SU-DHL-6 (cell line): ENCODE data around the gene TMEM97.

Source experiments
- H2AFZ ChIP-seq: fragments of 200-600 bp; sonication (generic); 2 replicates; pipeline ENCODE4 v1.6.1; 2014; ENCODE audit warnings: low read depth, mild to moderate bottlenecking, moderate library complexity, mixed read lengths, antibody characterized with exemption, low read length; ENCODE audit not compliant: severe bottlenecking
- H3F3A ChIP-seq: fragments of 200-600 bp; shearing (Covaris generic); 2 replicates; pipeline ENCODE4 v1.6.0; 2016; ENCODE audit warnings: antibody characterized with exemption, mild to moderate bottlenecking; ENCODE audit not compliant: insufficient read depth
- H3K27ac ChIP-seq: fragments of 200-600 bp; sonication (generic); 2 replicates; pipeline ENCODE4 v1.5.1; 2016; ENCODE audit warnings: low read depth, mild to moderate bottlenecking, low read length, moderate library complexity, mixed read lengths
- H3K27me3 ChIP-seq: fragments of 200-600 bp; sonication (generic), shearing (Covaris generic); 2 replicates; pipeline ENCODE4 v1.6.0; 2014; ENCODE audit warnings: mild to moderate bottlenecking, low read length
- H3K36me3 ChIP-seq: fragments of 200-600 bp; sonication (generic); 2 replicates; pipeline ENCODE4 v1.6.1; 2014; ENCODE audit warnings: mild to moderate bottlenecking, low read length, mixed read lengths
- H3K4me2 ChIP-seq: fragments of 300-600, 200-600 bp; shearing (Covaris generic), sonication (generic); 2 replicates; pipeline ENCODE4 v1.6.0; 2014; ENCODE audit warnings: low read length, low read depth, mild to moderate bottlenecking; ENCODE audit not compliant: poor library complexity, severe bottlenecking
- H3K4me3 ChIP-seq: fragments of 200-600 bp; sonication (generic); 2 replicates; pipeline ENCODE4 v1.5.1; 2014; ENCODE audit warnings: antibody characterized with exemption, low read length, mild to moderate bottlenecking, mixed read lengths; ENCODE audit not compliant: insufficient read depth, poor library complexity, severe bottlenecking
- H3K79me2 ChIP-seq: fragments of 200-600 bp; sonication (generic); 2 replicates; pipeline ENCODE4 v1.6.1; 2014; ENCODE audit warnings: mild to moderate bottlenecking, low read length, moderate library complexity; ENCODE audit not compliant: insufficient read depth
- H3K9ac ChIP-seq: fragments of 200-600 bp; sonication (generic); 2 replicates; pipeline ENCODE4 v1.7.0; 2014; ENCODE audit warnings: mild to moderate bottlenecking, low read length
- H3K9me2 ChIP-seq: fragments of 200-600 bp; sonication (generic); replicated peaks from 2 replicates; pipeline ENCODE4 v1.6.1; 2014; ENCODE audit warnings: low read length; ENCODE audit not compliant: insufficient read depth
- H3K9me3 ChIP-seq: fragments of 200-600 bp; sonication (generic); 2 replicates; pipeline ENCODE4 v1.6.1; 2014; ENCODE audit warnings: low read length, mixed read lengths; ENCODE audit not compliant: insufficient read depth
- H4K20me1 ChIP-seq: fragments of 200-600 bp; sonication (generic); 2 replicates; pipeline ENCODE4 v1.6.1; 2014; ENCODE audit warnings: low read depth, mild to moderate bottlenecking, antibody characterized with exemption, low read length, moderate library complexity, mixed read lengths
- CTCF ChIP-seq: fragments of 200-600 bp; sonication (generic); IDR thresholded peaks from one replicate; pipeline ENCODE4 v1.5.1; 2017; ENCODE audit warnings: antibody characterized with exemption, mild to moderate bottlenecking, low read length, moderate library complexity; ENCODE audit not compliant: insufficient read depth, poor library complexity, severe bottlenecking
- EZH2phosphoT487 ChIP-seq: fragments of 200-600 bp; sonication (generic), shearing (Covaris generic); conservative IDR thresholded peaks from 2 replicates; pipeline ENCODE4 v1.6.1; 2018; ENCODE audit warnings: mild to moderate bottlenecking, antibody characterized with exemption, low read length, moderate library complexity, mixed read lengths

The TMEM97 gene

DNA sequence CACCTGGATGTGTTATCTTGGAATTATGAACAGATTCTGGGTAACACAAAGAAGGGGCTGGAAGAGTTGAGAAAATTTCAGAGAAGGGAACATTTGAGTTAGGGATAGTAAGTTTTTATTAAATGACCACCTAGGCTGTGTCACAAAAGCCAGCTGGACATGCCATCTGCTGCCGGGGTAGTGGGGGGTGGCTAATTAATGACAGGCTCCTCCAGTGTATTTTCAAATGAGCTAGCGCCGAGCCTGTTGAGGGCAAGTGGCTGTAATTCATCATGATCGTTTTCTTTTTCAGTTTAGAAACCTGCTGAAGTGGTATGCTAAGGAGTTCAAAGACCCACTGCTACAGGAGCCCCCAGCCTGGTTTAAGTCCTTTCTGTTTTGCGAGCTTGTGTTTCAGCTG lies 6.2 kb downstream of the TMEM97 start:
- Histone ChIP-seq H3K79me2 (peaks cover 57% of the 10 kb centered on the region), H3K36me3 (peaks cover 12% of the 10 kb centered on the region)

GRCh38 chr17:28326114-28326513 lies 7.1 kb downstream of the TMEM97 start:
- TF ChIP-seq CTCF (no peak), EZH2phosphoT487 (no peak)
- Histone ChIP-seq H3K79me2 (peaks cover 48% of the 10 kb centered on the region), H3K9me3 (no peaks in the 10 kb centered on the region), H4K20me1 (peaks cover 13% of the 10 kb centered on the region; the same call in 1 of the 2 replicates), H3K27me3 (no peaks in the 10 kb centered on the region), H3K4me3 (no peak overlapping the region), H3K4me2 (no peak overlapping the region), H3K9ac (no peak overlapping the region), H3K27ac (no peak overlapping the region), H3K9me2 (no peaks in the 10 kb centered on the region), H2AFZ (no peak overlapping the region), H3K36me3 (peaks cover 12% of the 10 kb centered on the region), H3F3A (no peaks in the 10 kb centered on the region)

More for the DNA sequence above, 6.2 kb downstream of the TMEM97 start:
- H3K27me3 ChIP-seq: no peaks in the 10 kb centered on the region
- no peak overlapping the region for H2AFZ ChIP-seq
- H4K20me1 ChIP-seq: peaks cover 13% of the 10 kb centered on the region; the same call in 1 of the 2 replicates
- no peaks in the 10 kb centered on the region for H3K9me2 ChIP-seq
- no peak overlapping the region for H3K27ac ChIP-seq
- H3F3A ChIP-seq: no peaks in the 10 kb centered on the region
- TF ChIP-seq EZH2phosphoT487 (no peak), CTCF (no peak)
- no peak overlapping the region for H3K4me2 ChIP-seq
- no peak overlapping the region for H3K9ac ChIP-seq
- no peak overlapping the region for H3K4me3 ChIP-seq
- H3K9me3 ChIP-seq: no peaks in the 10 kb centered on the region

- H2AFZ ChIP-seq: no peak overlapping the region
- no peaks in the 10 kb centered on the region for H3K9me2 ChIP-seq
- no peaks in the 10 kb centered on the region for H3K27me3 ChIP-seq
- no peak overlapping the region for H3K27ac ChIP-seq
- H3K4me2 ChIP-seq: no peak overlapping the region
- peaks cover 13% of the 10 kb centered on the region; the same call in 1 of the 2 replicates for H4K20me1 ChIP-seq
- TF ChIP-seq CTCF (no peak), EZH2phosphoT487 (no peak)
- H3K9ac ChIP-seq: no peak overlapping the region
- no peaks in the 10 kb centered on the region for H3F3A ChIP-seq
- no peak overlapping the region for H3K4me3 ChIP-seq
- peaks cover 12% of the 10 kb centered on the region for H3K36me3 ChIP-seq
- no peaks in the 10 kb centered on the region for H3K9me3 ChIP-seq
- H3K79me2 ChIP-seq: peaks cover 38% of the 10 kb centered on the region
Observed at GRCh38 chr17:28327031-28327607, 8.1 kb downstream of the TMEM97 start.
